OCI-LY3 (cell line): ENCODE results near the gene WASF2.

Source experiments
- H2AFZ ChIP-seq: fragments of 200-600, 300-600 bp; shearing (Covaris generic); 2 replicates; pipeline ENCODE4 v1.6.0; 2014; ENCODE audit warnings: antibody characterized with exemption, low read depth, low read length
- H3K27ac ChIP-seq: fragments of 200-600, 300-600 bp; sonication (generic); 2 replicates; pipeline ENCODE4 v1.5.1; 2014; ENCODE audit warnings: mild to moderate bottlenecking, low read length, moderate library complexity, mixed read lengths
- H3K27me3 ChIP-seq: fragments of 200-600, 300-600 bp; sonication (generic); 2 replicates; pipeline ENCODE4 v1.6.1; 2014; ENCODE audit warnings: low read depth, low read length, mixed read lengths
- H3K36me3 ChIP-seq: fragments of 200-600, 300-600 bp; sonication (generic); replicated peaks from 2 replicates; pipeline ENCODE3; 2014; ENCODE audit warnings: low read depth, low read length, mixed read lengths
- H3K4me1 ChIP-seq: fragments of 300-600, 200-600 bp; sonication (generic); 2 replicates; pipeline ENCODE4 v1.6.1; 2014; ENCODE audit warnings: low read length, mixed read lengths
- H3K4me2 ChIP-seq: fragments of 200-600, 300-600 bp; sonication (generic); 2 replicates; pipeline ENCODE4 v1.6.1; 2014; ENCODE audit warnings: low read length, mixed read lengths
- H3K4me3 ChIP-seq: fragments of 300-600, 200-600 bp; sonication (generic); 2 replicates; pipeline ENCODE4 v1.5.1; 2014; ENCODE audit warnings: antibody characterized with exemption, mild to moderate bottlenecking, low read length, moderate library complexity
- H3K79me2 ChIP-seq: fragments of 300-600, 200-600 bp; shearing (Covaris generic); 2 replicates; pipeline ENCODE4 v1.6.1; 2014; ENCODE audit warnings: mild to moderate bottlenecking, low read length, mixed read lengths
- H3K9ac ChIP-seq: fragments of 300-600, 200-600 bp; shearing (Covaris generic); 2 replicates; pipeline ENCODE4 v1.6.0; 2014; ENCODE audit warnings: mild to moderate bottlenecking, low read length, moderate library complexity
- H3K9me3 ChIP-seq: fragments of 200-600, 300-600 bp; shearing (Covaris generic); 2 replicates; pipeline ENCODE4 v1.6.1; 2014; ENCODE audit warnings: low read length, mixed read lengths; ENCODE audit not compliant: insufficient read depth
- H4K20me1 ChIP-seq: fragments of 200-600, 300-600 bp; sonication (generic); 2 replicates; pipeline ENCODE4 v1.6.1; 2016; ENCODE audit warnings: low read length, mixed read lengths; ENCODE audit not compliant: insufficient read depth
- CTCF ChIP-seq: fragments of 200-600, 300-600 bp; sonication (generic); IDR thresholded peaks from 2 replicates; pipeline ENCODE4 v1.5.1; 2014; ENCODE audit warnings: antibody characterized with exemption, low read length, low read depth
- EZH2phosphoT487 ChIP-seq: fragments of 200-600 bp; shearing (Covaris generic); IDR thresholded peaks from 2 replicates; pipeline ENCODE4 v1.6.1; 2018; ENCODE audit warnings: antibody characterized with exemption, mixed run types, low read depth

The WASF2 gene

GRCh38 chr1:27431601-27431940 lies 58.4 kb downstream of the WASF2 start:
- Histone ChIP-seq H3K27ac (no peak overlapping the region), H3K9ac (no peak overlapping the region)

GRCh38 chr1:27430903-27431600 lies 58.9 kb downstream of the WASF2 start:
- Histone ChIP-seq H3K79me2 (peaks cover 25% of the 10 kb centered on the region), H3K27ac (no peak overlapping the region), H3K4me1 (peaks cover 32% of the 10 kb centered on the region)

More at GRCh38 chr1:27431601-27431940, 58.4 kb downstream of the WASF2 start:
- peaks cover 6% of the 10 kb centered on the region for H3K36me3 ChIP-seq
- no peaks in the 10 kb centered on the region for H3K27me3 ChIP-seq
- H3K79me2 ChIP-seq = peaks cover 28% of the 10 kb centered on the region
- H3K4me3 ChIP-seq = no peak overlapping the region
- no peaks in the 10 kb centered on the region for H3K9me3 ChIP-seq
- TF ChIP-seq EZH2phosphoT487 = no peak
- no peak for TF ChIP-seq CTCF
- H4K20me1 ChIP-seq = peaks cover 46% of the 10 kb centered on the region
- H3K4me1 ChIP-seq = peaks cover 38% of the 10 kb centered on the region
- no peak overlapping the region for H2AFZ ChIP-seq
- H3K4me2 ChIP-seq = no peak overlapping the region

GRCh38 chr1:27429029-27429425 lies 60.9 kb downstream of the WASF2 start:
- Histone ChIP-seq H3K36me3 (peaks cover 6% of the 10 kb centered on the region), H3K27me3 (no peaks in the 10 kb centered on the region), H2AFZ (no peak overlapping the region), H3K4me1 (peaks cover 26% of the 10 kb centered on the region), H3K9ac (no peak overlapping the region), H3K79me2 (peaks cover 12% of the 10 kb centered on the region), H3K4me3 (no peak overlapping the region), H3K27ac (no peak overlapping the region), H3K9me3 (no peaks in the 10 kb centered on the region), H4K20me1 (peaks cover 33% of the 10 kb centered on the region), H3K4me2 (no peak overlapping the region)
- no peak for TF ChIP-seq EZH2phosphoT487
- no peak for TF ChIP-seq CTCF

More at GRCh38 chr1:27430903-27431600, 58.9 kb downstream of the WASF2 start:
- no peaks in the 10 kb centered on the region for H3K27me3 ChIP-seq
- no peak overlapping the region for H3K9ac ChIP-seq
- H3K4me3 ChIP-seq = no peak overlapping the region
- H3K36me3 ChIP-seq = peaks cover 6% of the 10 kb centered on the region
- no peak overlapping the region for H2AFZ ChIP-seq
- H3K4me2 ChIP-seq = no peak overlapping the region; the same call in 1 of the 2 replicates
- TF ChIP-seq CTCF (no peak), EZH2phosphoT487 (no peak)
- no peaks in the 10 kb centered on the region for H3K9me3 ChIP-seq
- peaks cover 42% of the 10 kb centered on the region for H4K20me1 ChIP-seq

GRCh38 chr1:27428316-27429028 lies 61.5 kb downstream of the WASF2 start:
- no peaks in the 10 kb centered on the region for H3K27me3 ChIP-seq
- H3K9me3 ChIP-seq = no peaks in the 10 kb centered on the region
- H3K79me2 ChIP-seq = peaks cover 7% of the 10 kb centered on the region
- H3K4me2 ChIP-seq = no peak overlapping the region
- H4K20me1 ChIP-seq = peaks cover 27% of the 10 kb centered on the region
- H3K9ac ChIP-seq = no peak overlapping the region
- no peak overlapping the region for H2AFZ ChIP-seq
- no peak overlapping the region for H3K27ac ChIP-seq
- H3K36me3 ChIP-seq = peaks cover 6% of the 10 kb centered on the region
- peaks cover 30% of the 10 kb centered on the region for H3K4me1 ChIP-seq
- no peak for TF ChIP-seq EZH2phosphoT487
- TF ChIP-seq CTCF = no peak
- H3K4me3 ChIP-seq = no peak overlapping the region
